K562 (cell line): ENCODE data around the gene POLR2A. TPM values are rescaled to one million over a fixed set of nuclear protein-coding genes. Genes with fewer than 3 reads are reported as not detected.
A peak's percentile ranks its signal among the peaks of the same experiment; 100 is the strongest.

Experiments
- CTBP1 ChIP-seq: fragments of 450-650 bp; IDR thresholded peaks from 2 replicates; pipeline ENCODE4 v1.6.1; 2016; ENCODE audit warnings: borderline replicate concordance
- RAD21 ChIP-seq, 2 experiments: fragments of 250-450 bp in 1 of 2; fragments of 450-650 bp in 1 of 2; sonication (Bioruptor Pico) in 1 of 2; formaldehyde crosslinking in 1 of 2; IDR thresholded peaks in 1 of 2; conservative IDR thresholded peaks in 1 of 2; 2 replicates each; pipeline versions ENCODE4 v1.4.0 to v1.8.0; 2020 to 2022; ENCODE audit warnings: mild to moderate bottlenecking in 2 of 2, moderate library complexity in 1 of 2
- RCOR1 ChIP-seq, 2 experiments: IDR thresholded peaks; 2 replicates each; pipeline ENCODE4 v1.6.1; 2012; ENCODE audit warnings: low read depth in 2 of 2, low read length in 2 of 2, borderline replicate concordance in 1 of 2, improper control_type of control experiment in 1 of 2
- polyA plus RNA-seq, 8 experiments: library from polyadenylated mRNA; depleted of rRNA in 4 of 8; stranded (reverse) in 5 of 8; unstranded in 3 of 8; fragments of >200 nt; fragmentation: Nextera tagmentation in 2 of 8; fragmentation: Illumina TruSeq in 1 of 8; extraction: Ambion mirVana in 2 of 8; extraction: Trizol in 1 of 8; gene quantifications; 2 replicates each; pipeline versions ENCODE4 v1.2.1 to v1.2.3, GENCODE V29; 2011 to 2014; ENCODE audit warnings: inconsistent platforms in 1 of 8, missing spikeins in 1 of 8
- total RNA-seq, 7 experiments: library from RNA; depleted of rRNA in 6 of 7; stranded (reverse); fragments of >200 nt in 6 of 7; fragmentation: Illumina TruSeq in 2 of 7; extraction: Trizol in 2 of 7; gene quantifications; 2 replicates each; pipeline versions ENCODE4 v1.2.1 to v1.2.3, GENCODE V29; 2011 to 2021; ENCODE audit warnings: low replicate concordance in 1 of 7
- TF ChIP-seq, protein P1 (sequence below), 2 experiments: fragments of 450-650 bp; formaldehyde crosslinking in 1 of 2; IDR thresholded peaks; 2 replicates each; pipeline versions ENCODE4 v1.4.0 to v1.6.1; 2014 to 2020; ENCODE audit warnings: mild to moderate bottlenecking in 2 of 2, borderline replicate concordance in 1 of 2, low read depth in 1 of 2

POLR2A gene
- total and polyA plus RNA-seq, 9 of the 15 experiments (the other 6 are each of a cell fraction or from before 2014, with no cell fraction given), result 1.3 to 109 (median 12.4) TPM

DNA sequence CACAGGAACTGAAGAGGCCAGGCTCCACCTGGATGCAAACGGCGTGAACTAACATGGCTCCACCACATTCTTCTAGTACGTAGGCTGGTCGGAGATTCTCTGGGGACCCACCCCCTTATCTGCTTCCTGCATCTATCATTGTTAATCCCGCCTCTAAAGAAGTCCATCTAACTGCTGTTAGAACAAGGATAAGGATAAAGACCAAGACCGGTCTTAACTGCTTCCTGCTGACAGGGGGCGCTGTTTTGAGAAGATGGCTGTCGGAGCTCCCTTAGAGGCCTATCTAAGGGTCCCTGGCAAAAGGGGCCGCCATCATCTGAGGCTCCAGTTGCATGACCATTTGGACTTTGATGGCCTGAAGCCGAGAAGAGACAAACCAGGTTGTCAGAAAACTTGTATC, 38.9 kb downstream of the POLR2A start (continued):
- TF ChIP-seq, protein P1, sequence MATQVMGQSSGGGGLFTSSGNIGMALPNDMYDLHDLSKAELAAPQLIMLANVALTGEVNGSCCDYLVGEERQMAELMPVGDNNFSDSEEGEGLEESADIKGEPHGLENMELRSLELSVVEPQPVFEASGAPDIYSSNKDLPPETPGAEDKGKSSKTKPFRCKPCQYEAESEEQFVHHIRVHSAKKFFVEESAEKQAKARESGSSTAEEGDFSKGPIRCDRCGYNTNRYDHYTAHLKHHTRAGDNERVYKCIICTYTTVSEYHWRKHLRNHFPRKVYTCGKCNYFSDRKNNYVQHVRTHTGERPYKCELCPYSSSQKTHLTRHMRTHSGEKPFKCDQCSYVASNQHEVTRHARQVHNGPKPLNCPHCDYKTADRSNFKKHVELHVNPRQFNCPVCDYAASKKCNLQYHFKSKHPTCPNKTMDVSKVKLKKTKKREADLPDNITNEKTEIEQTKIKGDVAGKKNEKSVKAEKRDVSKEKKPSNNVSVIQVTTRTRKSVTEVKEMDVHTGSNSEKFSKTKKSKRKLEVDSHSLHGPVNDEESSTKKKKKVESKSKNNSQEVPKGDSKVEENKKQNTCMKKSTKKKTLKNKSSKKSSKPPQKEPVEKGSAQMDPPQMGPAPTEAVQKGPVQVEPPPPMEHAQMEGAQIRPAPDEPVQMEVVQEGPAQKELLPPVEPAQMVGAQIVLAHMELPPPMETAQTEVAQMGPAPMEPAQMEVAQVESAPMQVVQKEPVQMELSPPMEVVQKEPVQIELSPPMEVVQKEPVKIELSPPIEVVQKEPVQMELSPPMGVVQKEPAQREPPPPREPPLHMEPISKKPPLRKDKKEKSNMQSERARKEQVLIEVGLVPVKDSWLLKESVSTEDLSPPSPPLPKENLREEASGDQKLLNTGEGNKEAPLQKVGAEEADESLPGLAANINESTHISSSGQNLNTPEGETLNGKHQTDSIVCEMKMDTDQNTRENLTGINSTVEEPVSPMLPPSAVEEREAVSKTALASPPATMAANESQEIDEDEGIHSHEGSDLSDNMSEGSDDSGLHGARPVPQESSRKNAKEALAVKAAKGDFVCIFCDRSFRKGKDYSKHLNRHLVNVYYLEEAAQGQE (IDR thresholded peaks at IDR 0.05; ENCODE audit: borderline replicate concordance), result peak; percentile 18; the same call in 1 of the 2 replicates
- TF ChIP-seq, protein P1 (CRISPR knock-in tag; IDR thresholded peaks at IDR 0.05; ENCODE audit: low read depth), result no peak
- TF ChIP-seq RCOR1 (IDR thresholded peaks at IDR 0.05; ENCODE audit: borderline replicate concordance in 1 of 2, low read depth in 2 of 2, low read length in 2 of 2) (0 out of 4 replicates have a peak, but pooled peaks of 1 of the 2 experiments have one; percentile 23), RAD21 (CRISPR knock-in tag; conservative IDR thresholded peaks at IDR 0.05 in 1 of 2, IDR thresholded peaks at IDR 0.05 in 1 of 2) (peak in 1 of 2 experiments; percentile 27; a peak in 2 of 4 replicates), CTBP1 (peak; percentile 21; the same call in 1 of the 2 replicates)
